COLO668 (cell line): ENCODE measurements around the gene TMC3.
"Not testable (repeated sequence)": the region's sequence is repeated elsewhere in the genome, so short reads cannot be mapped to it uniquely, and the experiment has no call there.

Source experiments
- DNase-seq: peaks from one replicate; lab custom pipeline; 2025; ENCODE audit not compliant: unreplicated experiment; lab: John Stamatoyannopoulos, UW

Gene TMC3

GRCh38 chr15:81373775-81374395, at the start of gene TMC3:
Gene TMC3, minus strand, starts transcription at chr15:81374213. Its CDS starts 136 bp downstream, at chr15:81374077.
- no peak for DNase-seq

DNA sequence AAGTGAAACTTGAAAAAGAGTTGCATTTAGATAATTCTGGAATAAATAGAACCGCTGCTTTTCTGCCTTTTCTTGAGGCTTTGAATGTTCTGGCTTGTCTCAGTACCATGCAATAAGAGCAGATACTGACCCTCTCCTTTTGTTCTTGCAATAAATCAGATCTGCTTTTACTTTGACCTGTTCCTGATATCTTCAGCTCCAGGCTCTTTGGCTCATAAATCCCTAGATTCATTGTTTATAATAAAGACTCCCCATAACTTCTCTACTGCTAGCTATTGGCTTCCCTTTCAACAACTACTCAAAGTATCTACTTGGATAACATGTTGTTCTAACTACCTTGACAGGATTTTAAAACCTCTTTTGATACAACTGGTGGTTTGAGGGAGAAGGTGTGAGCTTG, 47.4 kb upstream of the TMC3 start:
- DNase-seq: no peak

- no peak for DNase-seq
Measured at GRCh38 chr15:81419332-81419943, 45.4 kb upstream of the TMC3 start.

- DNase-seq: no peak
Measured at GRCh38 chr15:81418891-81419290, 44.9 kb upstream of the TMC3 start.

- DNase-seq: no peak
Measured at GRCh38 chr15:81418444-81418843, 44.4 kb upstream of the TMC3 start.

DNA sequence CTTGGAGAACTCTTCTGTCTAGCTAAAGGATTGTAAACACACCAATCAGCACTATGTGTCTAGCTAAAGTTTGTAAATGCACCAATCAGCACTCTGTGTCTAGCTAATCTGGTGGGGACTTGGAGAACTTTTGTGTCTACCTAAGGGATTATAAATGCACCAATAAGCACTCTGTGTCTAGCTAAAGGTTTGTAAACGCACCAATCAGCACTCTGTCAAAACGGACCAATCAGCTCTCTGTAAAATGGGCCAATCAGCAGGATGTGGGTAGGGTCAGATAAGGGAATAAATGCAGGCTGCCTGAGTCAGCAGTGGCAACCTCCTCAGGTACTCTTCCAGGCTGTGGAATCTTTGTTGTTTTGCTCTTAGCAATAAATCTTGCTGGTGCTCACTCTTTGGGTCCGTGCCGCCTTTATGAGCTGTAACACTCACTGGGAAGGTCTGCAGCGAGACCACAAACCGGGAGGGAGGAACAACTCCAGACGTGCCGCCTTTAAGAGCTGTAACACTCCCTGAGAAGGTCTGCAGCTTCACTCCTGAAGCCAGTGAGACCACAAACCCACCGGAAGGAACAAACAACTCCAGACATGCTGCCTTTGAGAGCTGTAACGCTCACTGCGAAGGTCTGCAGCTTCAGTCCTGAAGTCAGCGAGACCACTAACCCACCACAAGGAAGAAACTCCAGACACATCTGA, 40.4 kb upstream of the TMC3 start:
- DNase-seq: not testable (repeated sequence)

- no peak for DNase-seq
Measured at GRCh38 chr15:81413851-81414250, 39.8 kb upstream of the TMC3 start.

DNA sequence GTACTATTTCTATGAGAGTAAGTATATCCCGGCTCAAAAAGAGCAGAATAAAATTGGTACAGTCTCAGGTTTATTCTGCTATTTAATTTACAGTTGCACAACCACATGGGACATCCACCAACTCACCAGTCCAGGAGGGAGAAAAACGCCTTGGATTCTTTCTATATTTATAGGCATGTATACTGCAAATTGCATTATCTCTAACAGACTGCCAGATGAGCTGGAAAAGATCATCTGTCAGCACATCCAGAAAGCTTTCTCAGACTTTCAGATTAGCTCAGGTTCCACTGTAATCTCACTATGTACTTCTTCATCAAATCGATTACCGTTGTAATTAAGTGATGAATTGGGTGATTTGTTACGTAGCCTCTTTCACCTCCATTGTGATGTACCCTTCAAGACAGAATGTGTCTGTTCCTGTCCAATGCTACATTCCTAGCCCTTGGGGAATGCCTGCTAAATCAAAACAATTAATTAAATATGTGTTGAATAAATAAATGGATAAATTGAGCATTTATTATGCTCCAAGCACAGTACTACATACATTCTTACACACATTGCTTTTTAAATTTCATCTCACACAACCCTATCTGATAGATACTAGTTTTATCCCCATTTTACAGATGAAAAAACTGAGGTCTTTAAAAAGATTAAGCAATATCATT, 38.1 kb upstream of the TMC3 start:
- no peak for DNase-seq

DNA sequence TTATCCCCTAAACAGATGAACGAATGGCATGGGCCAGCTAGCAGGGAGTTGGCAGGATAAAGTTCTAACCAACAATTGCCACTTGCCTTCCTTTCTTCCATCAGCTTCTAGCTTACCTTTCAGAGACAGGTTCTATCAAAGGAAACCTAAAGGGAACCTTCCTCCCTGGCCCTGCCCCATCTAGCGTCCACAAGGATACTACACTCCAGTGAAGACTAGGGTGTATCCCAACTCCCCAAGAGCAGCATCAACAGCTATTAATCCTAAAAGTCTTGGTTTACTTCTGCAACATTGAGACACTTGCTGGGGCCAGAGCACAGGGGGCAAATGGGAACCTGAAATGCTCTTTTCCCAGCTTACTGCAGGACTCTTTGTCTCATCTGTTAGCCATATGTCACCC, 37.0 kb upstream of the TMC3 start:
- DNase-seq: no peak

- DNase-seq: peak; percentile 36
Measured at GRCh38 chr15:81410318-81410753, 36.3 kb upstream of the TMC3 start.

DNA sequence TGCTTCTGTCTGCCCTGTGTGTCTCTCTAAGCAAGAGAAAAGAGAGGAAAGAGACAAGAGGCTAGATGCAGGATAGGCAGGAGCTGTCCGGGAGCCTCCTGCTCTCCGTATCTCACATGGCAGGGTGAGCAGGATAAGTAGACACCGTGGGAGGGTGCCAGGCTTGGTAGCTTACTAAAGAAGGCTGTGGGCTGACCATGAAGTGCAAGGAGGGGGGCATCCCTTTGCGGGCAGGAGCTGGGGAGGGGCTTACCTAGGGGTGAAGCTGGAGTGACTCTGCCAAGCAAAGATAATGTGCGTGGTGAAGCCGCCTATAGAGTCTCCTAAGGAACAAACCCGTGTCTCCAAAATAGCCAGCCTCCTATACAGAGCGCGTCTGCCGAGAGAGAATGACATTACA, 33.7 kb upstream of the TMC3 start:
- no peak for DNase-seq

GRCh38 chr15:81407176-81407575, 33.2 kb upstream of the TMC3 start:
- DNase-seq: no peak

DNA sequence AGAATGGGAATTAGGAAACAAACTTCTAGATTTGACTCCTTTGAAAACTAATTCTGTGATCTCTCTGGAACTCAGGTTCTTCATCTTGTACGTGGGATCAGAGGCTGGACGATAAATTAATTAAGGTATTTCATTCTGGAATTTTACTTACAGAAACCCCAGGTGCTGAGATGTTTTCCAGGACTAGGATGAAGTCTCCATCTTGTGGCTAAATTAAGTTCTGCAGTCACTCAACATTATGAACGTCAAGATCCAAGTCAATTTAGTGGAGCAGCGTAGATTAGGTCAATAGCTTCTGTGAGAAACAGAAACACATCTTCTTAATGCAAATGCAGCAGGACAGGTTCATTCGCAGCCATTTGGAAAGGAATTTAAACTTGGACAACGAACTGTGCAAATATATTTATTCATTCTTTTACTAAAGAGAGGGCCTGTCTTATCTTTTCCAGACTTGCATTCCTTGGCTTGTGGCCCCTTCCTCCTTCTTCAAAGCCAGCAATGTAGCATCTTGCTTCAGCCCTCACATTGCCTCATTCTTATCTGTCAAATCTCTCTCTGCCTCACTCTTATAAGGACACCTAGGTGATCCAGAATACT, 26.7 kb upstream of the TMC3 start:
- DNase-seq: peak; percentile 13

DNA sequence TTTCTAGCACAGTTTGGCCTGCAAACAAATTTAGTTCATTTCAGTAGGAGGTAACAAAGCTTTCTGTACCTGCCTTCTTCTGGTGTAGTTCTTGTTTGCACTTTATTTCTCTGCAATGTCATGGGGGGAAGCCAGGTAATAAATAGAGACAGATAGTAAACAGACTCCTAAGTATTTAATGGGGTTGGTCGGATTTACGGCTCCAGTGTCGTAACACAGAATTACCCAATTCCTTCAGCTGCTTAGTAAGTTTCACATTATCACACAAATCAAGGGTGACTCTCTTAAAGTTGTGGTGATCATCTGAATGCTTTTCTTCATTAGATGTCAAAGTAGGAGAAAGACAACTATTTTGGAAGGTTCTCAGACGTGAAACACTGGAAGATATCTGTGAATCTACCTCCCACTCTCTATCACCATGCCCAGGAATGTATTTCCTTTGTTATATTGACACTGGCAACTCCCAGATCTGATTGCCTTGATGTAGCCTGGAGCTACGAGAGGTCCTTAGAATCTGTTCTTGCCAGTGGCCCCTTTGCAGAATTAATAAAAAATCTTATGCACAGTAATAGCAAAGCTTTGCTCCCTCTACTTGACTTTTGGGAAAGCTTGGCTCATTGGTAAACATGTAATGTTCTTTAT, 25.0 kb upstream of the TMC3 start:
- no peak for DNase-seq

DNA sequence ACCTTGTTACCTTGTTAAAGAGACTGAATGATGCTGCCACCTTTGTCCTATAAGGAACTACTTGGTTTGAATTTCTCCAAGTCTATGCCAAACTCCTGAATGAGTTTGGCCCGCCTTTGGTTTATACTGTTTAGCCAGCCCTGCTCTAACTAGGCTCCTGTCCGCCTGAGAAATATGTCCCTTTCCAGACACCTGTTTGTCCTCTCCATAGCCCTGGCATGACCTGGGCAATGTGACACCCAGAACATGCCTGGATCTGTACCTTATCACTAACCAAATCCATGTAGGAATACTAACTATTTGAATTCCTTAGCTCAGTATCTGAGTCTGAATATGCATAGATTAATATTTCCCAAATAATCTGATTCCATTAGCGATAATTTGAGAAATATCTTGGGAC, 24.4 kb upstream of the TMC3 start:
- DNase-seq: no peak

- DNase-seq: no peak
Measured at GRCh38 chr15:81394603-81395002, 20.6 kb upstream of the TMC3 start.

DNA sequence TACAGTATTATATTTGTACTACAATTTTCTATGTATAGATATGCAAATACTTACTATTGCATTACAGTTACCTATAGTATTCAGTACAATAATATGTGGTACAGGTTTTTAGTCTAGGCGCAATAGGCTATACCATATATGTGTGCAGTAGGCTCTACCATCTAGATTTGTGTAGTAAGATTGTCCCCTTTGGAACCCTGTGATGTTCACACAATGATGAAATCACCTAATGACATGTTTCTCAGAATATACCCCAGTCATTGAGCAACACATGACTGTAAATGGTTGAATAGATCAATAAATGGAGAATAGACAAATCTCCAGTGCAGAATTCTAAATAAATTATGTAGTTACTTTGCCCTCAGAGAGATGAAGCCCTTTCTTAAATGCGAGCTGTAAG, 17.6 kb upstream of the TMC3 start:
- DNase-seq: no peak

- no peak for DNase-seq
Measured at GRCh38 chr15:81388436-81388770, 14.4 kb upstream of the TMC3 start.

DNA sequence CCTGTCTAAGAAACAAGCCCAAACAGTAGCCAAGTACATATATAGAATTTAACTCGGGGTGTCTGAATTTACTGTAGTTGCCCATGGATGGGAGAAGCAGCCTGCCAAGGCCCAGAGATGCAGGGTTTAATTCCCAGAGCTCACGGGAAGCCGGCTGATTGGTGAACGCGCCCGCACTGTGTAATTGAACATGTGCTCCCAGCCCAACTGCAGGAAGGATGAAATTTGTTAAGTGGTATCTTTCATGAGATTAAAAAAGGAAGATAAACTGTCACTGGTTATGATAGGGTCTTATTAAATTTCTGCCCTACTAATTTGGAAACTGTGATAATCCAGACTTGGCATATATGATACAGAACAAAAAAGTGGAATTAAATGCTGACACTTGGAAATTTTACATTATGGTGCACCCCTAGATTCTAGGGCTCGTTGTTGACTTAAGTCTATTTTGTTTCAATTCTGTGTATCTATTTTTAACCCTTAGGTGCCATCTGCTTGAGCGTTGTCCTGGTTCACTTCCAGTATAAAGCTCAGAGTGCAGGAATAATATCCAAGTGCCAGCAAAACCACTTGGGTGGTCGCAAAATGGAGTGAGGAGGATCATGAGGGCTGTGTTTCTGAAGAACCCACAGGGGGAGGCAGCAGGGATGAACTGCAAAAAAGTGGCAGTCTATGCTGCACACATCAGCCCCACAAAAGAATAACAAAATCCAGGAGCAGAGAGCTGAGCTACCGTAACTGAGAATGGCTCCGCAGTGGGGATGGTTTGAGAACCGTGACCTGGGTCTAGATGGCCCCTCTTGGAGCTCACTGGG, 13.8 kb upstream of the TMC3 start:
- no peak for DNase-seq

DNA sequence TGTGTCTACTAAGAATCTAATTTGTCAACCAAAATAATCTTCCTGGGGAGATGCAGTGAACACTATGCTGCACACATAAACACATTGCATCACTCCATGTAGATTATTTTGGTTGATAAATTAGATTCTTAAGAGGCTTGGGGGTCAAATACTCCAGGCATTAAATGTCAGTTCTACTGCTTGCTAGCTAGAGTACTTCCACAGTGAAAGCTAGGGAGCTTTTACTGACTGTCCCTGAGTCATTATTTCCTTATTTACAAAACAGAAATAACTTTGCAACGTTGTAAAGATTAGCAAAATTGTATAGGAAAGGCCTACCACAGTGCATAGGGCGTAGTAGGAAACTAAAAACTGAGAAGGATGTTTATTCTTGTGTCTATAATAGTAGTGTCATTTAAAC, 12.9 kb upstream of the TMC3 start:
- DNase-seq: no peak
